ENCODE results near the gene CTNNBL1.
A peak's percentile ranks its signal among the peaks of the same experiment; 100 is the strongest.

The CTNNBL1 gene

GRCh38 chr20:37881601-37882343, 187.9 kb downstream of the CTNNBL1 start:
- no peak for DNase-seq

GRCh38 chr20:37882961-37883712, 189.3 kb downstream of the CTNNBL1 start:
- no peak for DNase-seq

GRCh38 chr20:37885042-37885441, 191.2 kb downstream of the CTNNBL1 start:
- no peak for DNase-seq

- no peak for DNase-seq
Measured at GRCh38 chr20:37885593-37886503, 192.0 kb downstream of the CTNNBL1 start.

GRCh38 chr20:37886851-37887297, 193.0 kb downstream of the CTNNBL1 start:
- DNase-seq, result no peak

- no peak for DNase-seq
Measured at GRCh38 chr20:37888641-37889040, 194.8 kb downstream of the CTNNBL1 start.

- no peak for DNase-seq
Measured at GRCh38 chr20:37890108-37890507, 196.3 kb downstream of the CTNNBL1 start.

GRCh38 chr20:37890643-37891042, 196.8 kb downstream of the CTNNBL1 start:
- no peak for DNase-seq

GRCh38 chr20:37892001-37892400, 198.2 kb downstream of the CTNNBL1 start:
- DNase-seq, result no peak

- no peak for DNase-seq
Measured at GRCh38 chr20:37893566-37894241, 199.9 kb downstream of the CTNNBL1 start.

GRCh38 chr20:37894454-37894853, 200.6 kb downstream of the CTNNBL1 start:
- no peak for DNase-seq

- no peak for DNase-seq
Measured at GRCh38 chr20:37895166-37895565, 201.3 kb downstream of the CTNNBL1 start.

- DNase-seq, result no peak
Measured at GRCh38 chr20:37896932-37897548, 203.2 kb downstream of the CTNNBL1 start.

GRCh38 chr20:37898233-37899104, 204.6 kb downstream of the CTNNBL1 start:
- no peak for DNase-seq

- DNase-seq, result no peak
Measured at GRCh38 chr20:37899105-37900045, 205.5 kb downstream of the CTNNBL1 start.

GRCh38 chr20:37901240-37901639, 207.4 kb downstream of the CTNNBL1 start:
- no peak for DNase-seq

- peak in 1 of 6 experiments; percentile 3 for DNase-seq
Measured at GRCh38 chr20:37901654-37902503, 208.0 kb downstream of the CTNNBL1 start.

- no peak for DNase-seq
Measured at GRCh38 chr20:37902504-37903313, 208.9 kb downstream of the CTNNBL1 start, which contains the start of gene VSTM2L. Gene VSTM2L, plus strand, starts transcription at chr20:37903127. Its CDS starts 224 bp downstream, at chr20:37903351.
